HG03354 (cell line): ENCODE measurements around the gene GPX8.

Experiments
- ATAC-seq: cut with Tn5 transposase; IDR thresholded peaks from one replicate; pipeline ENCODE4 v1.9.1; 2021; ENCODE audit warnings: mild to moderate bottlenecking; ENCODE audit not compliant: unreplicated experiment, poor library complexity, severe bottlenecking

The GPX8 gene, protein sequence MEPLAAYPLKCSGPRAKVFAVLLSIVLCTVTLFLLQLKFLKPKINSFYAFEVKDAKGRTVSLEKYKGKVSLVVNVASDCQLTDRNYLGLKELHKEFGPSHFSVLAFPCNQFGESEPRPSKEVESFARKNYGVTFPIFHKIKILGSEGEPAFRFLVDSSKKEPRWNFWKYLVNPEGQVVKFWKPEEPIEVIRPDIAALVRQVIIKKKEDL

DNA sequence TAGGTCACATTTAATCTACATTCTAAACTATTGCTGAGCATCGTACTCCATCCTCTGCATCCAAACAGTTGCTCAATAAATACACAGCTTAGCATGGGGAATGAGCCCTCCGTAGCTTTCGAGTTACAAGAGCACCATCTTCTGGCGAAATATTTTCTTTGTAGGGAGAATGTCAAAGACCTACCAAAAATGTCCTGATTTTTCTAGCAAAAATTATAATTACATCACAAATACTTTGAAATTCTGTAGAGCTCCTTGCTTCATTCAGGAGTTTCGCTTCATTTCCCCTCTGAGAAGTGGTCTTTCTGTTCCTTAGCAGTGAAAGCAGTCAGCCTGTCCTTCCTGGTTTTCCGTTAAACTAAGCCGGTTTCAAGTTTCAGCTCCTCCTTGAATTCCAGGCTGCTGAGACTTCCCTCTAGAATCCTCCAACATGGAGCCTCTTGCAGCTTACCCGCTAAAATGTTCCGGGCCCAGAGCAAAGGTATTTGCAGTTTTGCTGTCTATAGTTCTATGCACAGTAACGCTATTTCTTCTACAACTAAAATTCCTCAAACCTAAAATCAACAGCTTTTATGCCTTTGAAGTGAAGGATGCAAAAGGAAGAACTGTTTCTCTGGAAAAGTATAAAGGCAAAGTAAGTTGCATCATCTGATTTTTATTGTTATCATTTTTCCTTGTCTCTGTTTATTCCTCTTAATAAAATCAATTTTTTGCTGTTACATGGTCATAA, at the start of gene GPX8:
Gene GPX8, plus strand, starts transcription at position 409 of the 730 bp plus-strand sequence. Its CDS starts 22 bp downstream, at position 431.
- no peak for ATAC-seq

DNA sequence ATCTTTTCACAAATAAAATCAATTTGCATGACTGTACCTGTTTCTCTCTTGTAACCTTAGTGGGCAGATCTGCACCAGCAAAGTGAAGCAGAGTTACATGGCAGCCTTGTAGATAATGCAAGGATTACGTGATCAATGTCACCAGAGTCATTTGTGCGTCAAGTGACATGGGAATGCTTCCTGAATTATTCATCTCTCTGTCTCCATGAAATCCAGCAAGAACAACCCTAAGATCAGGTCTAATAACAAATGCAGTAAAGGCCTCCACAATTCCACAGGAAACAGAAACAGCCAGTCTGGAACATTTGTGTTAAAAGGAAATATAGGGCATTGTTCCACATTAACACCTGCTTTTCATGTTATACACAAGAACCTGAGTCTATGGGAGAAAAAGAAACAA, 49.8 kb upstream of the GPX8 start:
- no peak for ATAC-seq

DNA sequence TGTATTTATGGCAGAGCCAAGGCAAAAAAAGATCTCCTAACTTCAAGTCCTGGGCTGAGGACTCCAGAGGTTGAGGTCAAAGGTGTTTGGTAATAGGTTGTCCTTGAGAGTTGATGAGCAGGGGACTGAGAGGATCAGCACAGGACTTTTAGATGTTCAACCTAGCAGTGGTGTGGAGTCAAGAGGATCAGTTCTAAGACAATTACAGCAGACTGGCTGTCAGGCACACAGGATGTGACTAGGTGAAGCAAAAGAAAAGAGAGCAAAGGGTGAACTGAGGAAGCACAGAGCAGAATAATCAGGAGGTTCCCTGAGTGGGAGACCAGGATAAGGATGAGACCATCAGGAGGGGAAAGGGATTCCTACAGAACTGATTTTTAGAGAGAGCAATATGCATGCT, 46.6 kb upstream of the GPX8 start:
- ATAC-seq: no peak

- no peak for ATAC-seq
Observed at GRCh38 chr5:55114061-55114460, 45.9 kb upstream of the GPX8 start.

GRCh38 chr5:55123365-55123764, 36.6 kb upstream of the GPX8 start:
- ATAC-seq: no peak

DNA sequence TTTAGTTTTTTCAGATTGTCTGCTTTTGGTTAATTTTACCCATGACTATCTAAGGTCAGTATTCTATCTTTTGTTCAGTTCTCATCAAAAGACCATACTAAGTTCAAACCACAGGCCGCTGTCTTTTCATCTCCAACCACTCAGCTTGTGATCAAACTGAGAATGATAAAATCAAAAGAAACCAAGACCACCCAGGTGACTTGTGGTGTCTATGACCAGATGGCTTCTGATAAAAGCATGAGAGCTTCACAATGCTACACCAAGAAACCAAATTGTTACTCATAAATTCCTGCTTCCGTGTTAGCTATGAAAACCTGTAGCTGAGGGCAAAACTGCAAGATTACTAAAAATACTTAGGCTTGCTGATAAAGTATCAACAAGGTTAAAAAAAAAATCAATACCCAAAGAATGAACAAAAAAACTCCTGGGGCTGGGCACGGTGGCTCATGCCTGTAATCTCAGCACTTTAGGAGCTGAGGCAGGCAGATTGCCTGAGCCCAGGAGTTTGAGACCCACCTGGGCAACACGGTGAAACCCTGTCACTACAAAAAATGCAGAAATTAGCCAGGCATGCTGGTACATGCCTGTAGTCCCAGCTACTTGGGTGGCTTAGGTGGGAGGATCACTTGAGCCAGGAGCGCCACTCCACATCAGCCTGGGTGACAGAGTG, 25.8 kb upstream of the GPX8 start:
- ATAC-seq: no peak

DNA sequence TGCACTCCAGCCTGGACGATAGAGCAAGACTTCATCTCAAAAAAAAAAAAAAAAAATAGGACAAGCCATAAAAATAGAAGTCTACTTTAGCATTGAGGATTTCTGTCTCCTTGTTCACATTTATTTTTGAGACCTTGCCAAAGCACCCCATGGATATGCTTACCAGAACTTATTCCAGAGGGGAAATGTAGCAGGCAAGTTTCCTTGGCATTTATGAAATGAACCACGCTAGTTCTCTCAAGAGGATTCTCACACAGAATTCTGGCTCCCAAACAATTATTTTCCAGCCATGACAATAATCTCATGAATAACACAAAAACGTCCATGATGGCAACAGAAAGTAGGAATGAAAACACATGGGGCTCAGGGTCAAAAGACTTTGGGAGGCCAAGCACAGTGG, 23.4 kb upstream of the GPX8 start:
- no peak for ATAC-seq

GRCh38 chr5:55140908-55141665, 18.9 kb upstream of the GPX8 start:
- no peak for ATAC-seq

DNA sequence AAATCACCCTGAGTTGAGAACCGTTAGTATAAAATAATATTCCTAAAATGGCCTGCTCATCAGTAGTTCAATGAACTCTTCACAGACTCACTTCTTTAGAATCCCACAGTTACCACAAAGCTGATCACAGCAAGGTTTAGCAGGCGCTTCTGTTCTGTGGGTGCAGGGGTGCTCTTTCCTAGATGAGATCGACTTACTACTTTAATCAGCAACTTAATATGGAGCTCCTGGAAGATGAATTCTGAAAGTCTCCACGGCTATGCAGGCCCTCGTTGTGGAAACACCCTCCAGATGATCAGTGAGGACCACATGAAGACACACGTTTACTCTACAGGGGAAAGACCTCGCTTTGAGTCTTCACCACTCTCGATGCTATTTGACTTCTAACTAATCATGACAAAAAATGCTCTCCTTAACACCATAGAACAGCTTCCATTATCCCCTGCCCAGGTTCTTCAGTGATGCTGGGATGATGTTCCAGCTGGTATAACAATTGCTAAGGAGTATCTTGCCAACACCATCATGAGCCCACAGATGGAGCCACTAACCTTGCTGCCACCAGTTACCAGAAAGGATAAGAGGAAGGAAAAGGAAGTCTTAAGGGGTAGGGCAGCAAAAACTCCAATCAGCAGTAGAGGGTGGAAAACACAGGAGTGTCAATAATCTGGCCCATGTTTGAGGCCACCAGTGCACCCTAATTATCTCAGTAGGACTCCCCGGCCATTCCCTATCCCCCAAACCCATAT, 17.9 kb upstream of the GPX8 start:
- ATAC-seq: no peak

DNA sequence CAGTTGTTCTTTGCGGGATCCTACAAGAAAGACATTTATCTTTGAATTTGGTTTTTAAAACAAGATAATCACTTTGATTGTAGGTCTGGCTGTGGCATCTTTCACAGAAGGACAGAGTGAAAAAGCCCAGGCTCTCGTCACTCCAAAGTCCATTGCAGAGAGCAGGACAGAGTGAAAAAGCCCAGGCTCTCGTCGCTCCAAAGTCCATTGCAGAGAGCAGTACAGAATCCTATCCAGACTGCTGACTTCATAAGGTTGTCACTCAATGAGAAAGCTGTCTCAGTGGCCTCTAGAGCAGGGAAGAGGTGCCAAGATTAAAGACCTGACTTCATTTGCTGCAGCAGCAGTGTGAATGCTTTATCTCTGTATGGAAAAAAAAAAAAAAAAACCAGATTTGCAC, 16.3 kb upstream of the GPX8 start:
- ATAC-seq: no peak

DNA sequence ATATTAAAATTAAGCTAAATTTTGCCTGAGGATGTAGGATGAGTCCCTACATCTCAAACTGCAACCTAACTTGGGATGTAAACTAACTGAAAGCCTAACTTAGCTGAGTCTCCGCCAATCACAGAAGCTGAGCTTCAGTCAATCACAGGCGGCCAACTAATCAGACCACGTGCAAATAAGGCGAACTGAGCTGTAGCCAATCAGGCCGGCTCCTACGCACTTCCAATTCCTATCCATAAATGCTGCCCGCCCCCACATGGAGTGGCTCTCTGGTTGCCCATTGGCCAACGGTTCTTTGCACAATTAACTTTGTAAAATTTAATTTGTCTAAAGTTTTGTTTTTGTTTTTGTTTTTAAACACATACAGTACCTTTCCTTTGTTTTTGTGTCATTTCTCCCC, 13.9 kb upstream of the GPX8 start:
- ATAC-seq: no peak

GRCh38 chr5:55146543-55147151, 13.3 kb upstream of the GPX8 start:
- peak; percentile 89 for ATAC-seq

DNA sequence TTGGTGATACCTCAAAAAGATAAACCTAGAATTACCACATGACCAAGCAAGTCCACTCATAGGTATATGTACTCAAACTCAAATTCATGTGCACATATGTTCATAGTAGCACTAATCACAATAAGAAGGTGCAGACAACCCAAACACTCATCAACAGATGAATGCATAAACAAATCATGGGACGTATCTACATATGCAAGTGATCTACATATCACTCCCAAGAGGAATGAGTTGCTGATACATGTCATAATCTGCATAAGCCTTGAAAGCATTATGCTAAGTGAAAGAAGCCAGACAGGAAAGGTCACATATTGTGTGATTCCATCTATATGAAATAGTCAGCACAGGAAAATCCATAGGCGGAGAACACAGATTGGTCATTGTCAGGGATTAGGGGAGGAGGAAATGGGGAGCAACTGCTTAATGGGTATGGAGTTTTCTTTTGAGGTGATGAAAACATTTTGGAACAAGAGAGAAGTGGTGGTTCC, 10.6 kb upstream of the GPX8 start:
- no peak for ATAC-seq

GRCh38 chr5:55151923-55152842, 7.8 kb upstream of the GPX8 start:
- ATAC-seq: no peak

DNA sequence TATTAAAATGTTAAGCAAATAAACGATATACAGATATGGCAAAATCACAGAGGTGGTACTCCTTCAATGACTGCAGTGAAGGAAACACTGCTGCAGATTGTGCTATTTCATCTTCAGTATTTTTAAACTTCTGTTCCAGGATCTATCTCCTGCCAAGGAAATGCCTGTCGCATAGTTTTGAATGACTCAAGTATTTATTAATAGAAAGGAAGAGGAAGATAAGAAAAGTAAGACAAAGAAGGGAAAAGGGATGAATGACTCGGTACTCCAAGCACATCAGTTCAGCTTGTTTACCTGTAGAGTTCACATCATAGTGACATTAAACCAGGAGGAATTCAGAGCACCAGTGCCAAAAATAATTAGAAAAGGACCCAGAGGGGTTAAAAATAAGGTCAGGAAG, 5.1 kb upstream of the GPX8 start:
- no peak for ATAC-seq

DNA sequence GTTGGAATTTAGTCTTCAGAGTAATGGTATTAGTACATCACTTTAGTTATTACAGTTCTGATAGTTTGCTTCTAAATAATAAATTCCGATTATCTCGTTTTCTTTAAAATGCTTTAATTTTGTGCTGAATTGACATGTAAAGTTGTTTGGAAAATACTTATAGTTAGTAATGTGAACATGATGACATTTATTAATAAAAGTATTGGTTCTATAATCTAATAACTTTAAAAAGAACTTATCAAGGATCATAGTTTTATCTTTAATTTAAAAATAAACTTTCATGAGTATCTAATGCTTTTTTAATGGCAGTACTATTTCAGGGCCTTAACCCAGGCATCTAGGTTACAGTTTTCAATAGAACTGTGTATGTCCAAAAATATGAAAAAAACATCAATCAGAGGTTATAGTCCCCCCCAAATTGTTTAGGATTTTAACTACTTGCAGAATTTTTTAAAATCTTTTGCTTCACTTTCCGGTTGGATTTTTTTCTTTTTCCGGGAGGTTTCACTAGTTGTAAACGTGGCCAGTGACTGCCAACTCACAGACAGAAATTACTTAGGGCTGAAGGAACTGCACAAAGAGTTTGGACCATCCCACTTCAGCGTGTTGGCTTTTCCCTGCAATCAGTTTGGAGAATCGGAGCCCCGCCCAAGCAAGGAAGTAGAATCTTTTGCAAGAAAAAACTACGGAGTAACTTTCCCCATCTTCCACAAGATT, 680 bp downstream of the GPX8 start:
- ATAC-seq: no peak

DNA sequence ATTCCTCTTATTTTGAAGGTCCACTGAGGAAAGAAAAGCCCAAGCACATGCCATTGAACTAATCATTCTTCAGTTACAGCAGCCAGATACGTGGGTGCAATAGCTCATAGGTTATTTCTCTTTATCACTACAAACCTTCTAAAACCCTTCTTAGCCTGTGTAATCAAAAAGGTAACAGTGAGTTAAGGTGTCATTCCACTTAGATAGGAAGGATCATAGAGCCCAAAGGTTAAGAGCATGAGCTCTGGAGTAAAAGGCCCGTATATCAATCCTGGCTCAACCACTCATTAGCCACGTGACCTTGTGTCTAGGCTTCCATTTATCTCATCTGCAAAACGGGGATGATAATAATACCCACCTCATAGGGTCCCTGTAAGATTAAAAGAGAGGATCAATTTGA, 2.7 kb downstream of the GPX8 start:
- ATAC-seq: no peak

DNA sequence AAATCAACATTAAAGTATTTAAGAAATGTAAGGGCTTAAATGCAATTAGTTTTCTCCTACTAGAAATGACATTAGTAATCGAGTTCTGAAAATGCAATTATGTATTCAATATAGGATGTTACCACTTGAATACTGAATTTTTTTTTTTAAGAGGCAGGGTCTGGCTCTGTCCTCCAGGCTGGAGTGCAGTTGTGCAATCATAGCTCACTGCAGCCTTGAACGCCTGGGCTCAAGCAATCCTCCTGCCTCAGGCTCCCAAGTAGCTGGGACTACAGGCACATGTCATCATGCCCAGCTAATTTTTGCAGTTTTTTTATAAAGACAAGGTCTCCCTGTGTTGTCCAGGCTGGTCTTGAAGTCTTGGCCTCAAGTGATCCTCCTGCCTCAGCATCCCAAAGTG, 11.5 kb downstream of the GPX8 start:
- ATAC-seq: no peak
